A673 (cell line): ENCODE measurements around the gene GPT2. TPM values are rescaled to one million over a fixed set of nuclear protein-coding genes. Genes with fewer than 3 reads are reported as not detected.

Source experiments
- BruUV-seq: library from RNA; stranded (reverse); fragments of 400-500 nt; replicated peaks from 2 replicates; lab custom pipeline; 2021; lab: Mats Ljungman, UMichigan
- CTCF ChIA-PET: fragments of 300-600 bp; sonication (Branson Sonifier 250); formaldehyde crosslinking; loops from one replicate; lab custom pipeline; 2022; ENCODE audit warnings: antibody characterized with exemption; lab: Charles Lee
- POLR2A ChIA-PET: fragments of 300-600 bp; sonication (Branson Sonifier 250); formaldehyde crosslinking; loops from one replicate; lab custom pipeline; 2022; ENCODE audit warnings: antibody characterized with exemption; ENCODE audit not compliant: low non-redundant PET; lab: Charles Lee
- DNase-seq: peaks from one replicate; pipeline ENCODE4 v3.0.0-alpha.2; 2015; ENCODE audit warnings: low spot score
- H3K27ac ChIP-seq: fragments of 200-600 bp; sonication (generic); 2 replicates; pipeline ENCODE4 v1.5.1; 2016; ENCODE audit warnings: mixed run types, low read depth, mild to moderate bottlenecking, mixed read lengths, antibody characterized with exemption, low read length; ENCODE audit not compliant: poor library complexity, severe bottlenecking
- H3K27me3 ChIP-seq: fragments of 200-600 bp; sonication (generic); replicated peaks from 2 replicates; pipeline ENCODE4 v1.6.1; 2017; ENCODE audit warnings: mixed run types, low read depth, mild to moderate bottlenecking, mixed read lengths, antibody characterized with exemption, low read length; ENCODE audit not compliant: insufficient read depth, poor library complexity
- H3K36me3 ChIP-seq: fragments of 200-600 bp; sonication (generic); 2 replicates; pipeline ENCODE4 v1.6.1; 2016; ENCODE audit warnings: mixed run types, mild to moderate bottlenecking, mixed read lengths, antibody characterized with exemption, low read length; ENCODE audit not compliant: insufficient read depth, poor library complexity, severe bottlenecking
- H3K4me1 ChIP-seq: fragments of 200-600 bp; sonication (generic); 2 replicates; pipeline ENCODE4 v1.6.1; 2017; ENCODE audit warnings: mixed run types, mild to moderate bottlenecking, mixed read lengths, antibody characterized with exemption, low read length; ENCODE audit not compliant: insufficient read depth, poor library complexity, severe bottlenecking
- H3K4me3 ChIP-seq: fragments of 200-600 bp; sonication (generic); 2 replicates; pipeline ENCODE4 v1.5.1; 2016; ENCODE audit warnings: low read depth, mixed run types, mild to moderate bottlenecking, mixed read lengths, low read length; ENCODE audit not compliant: poor library complexity, severe bottlenecking
- H3K9me3 ChIP-seq: fragments of 200-600 bp; sonication (generic); 2 replicates; pipeline ENCODE4 v1.6.1; 2016; ENCODE audit warnings: mixed run types, low read depth, mild to moderate bottlenecking, mixed read lengths, antibody characterized with exemption, low read length; ENCODE audit not compliant: poor library complexity, severe bottlenecking
- CTCF ChIP-seq: fragments of 300-800, 200-600 bp; sonication (generic); conservative IDR thresholded peaks from 2 replicates; pipeline ENCODE4 v1.5.1; 2017; ENCODE audit warnings: low read depth, mild to moderate bottlenecking, antibody characterized with exemption, low read length, moderate library complexity, mixed read lengths
- EZH2 ChIP-seq: fragments of 200-600 bp; sonication (generic); IDR thresholded peaks from 2 replicates; pipeline ENCODE4 v1.6.1; 2017; ENCODE audit warnings: borderline replicate concordance, low read depth, mild to moderate bottlenecking, mixed read lengths, antibody characterized with exemption, low read length; ENCODE audit not compliant: poor library complexity, severe bottlenecking
- intact Hi-C: fragments of 100-400 bp; cut with micrococcal nuclease; formaldehyde crosslinking; loops from one replicate; pipeline ENCODE4 v1.10.0; 2022; ENCODE audit not compliant: unreplicated experiment
- total RNA-seq: library from RNA; stranded (reverse); gene quantifications from 2 replicates; pipeline ENCODE4 v1.2.3, GENCODE V29; 2021

GPT2 gene
- total RNA-seq, 1 experiment from 2014 or later: 38.8 TPM

GRCh38 chr16:46972429-46973206 lies 88.5 kb downstream of the GPT2 start:
- Histone ChIP-seq H3K27ac (peak overlapping the region; percentile 91), H3K36me3 (peaks cover 40% of the 10 kb centered on the region), H3K9me3 (no peaks in the 10 kb centered on the region), H3K4me3 (peak overlapping the region; percentile 95), H3K27me3 (no peaks in the 10 kb centered on the region), H3K4me1 (peaks cover 14% of the 10 kb centered on the region)
- ChIA-PET CTCF (no interaction called here), POLR2A (no interaction called here)
- TF ChIP-seq CTCF: no peak
- TF ChIP-seq EZH2: no peak
- peak; percentile 17 for DNase-seq
- intact Hi-C loops: no loop called here
- BruUV-seq: no TSS peak

GRCh38 chr16:46973207-46973995 lies 89.2 kb downstream of the GPT2 start, which contains the start of gene DNAJA2:
Gene DNAJA2, minus strand, starts transcription at chr16:46973674. Its CDS starts 102 bp downstream, at chr16:46973572.
- intact Hi-C loops: no loop called here
- peak within 1 kb of the TSS; percentile 95 for H3K4me3 ChIP-seq
- H3K4me1 ChIP-seq: peaks cover 14% of the 10 kb centered on the region
- POLR2A ChIA-PET: no interaction called here
- H3K27ac ChIP-seq: peak within 1 kb of the TSS; percentile 91
- H3K9me3 ChIP-seq: no peaks in the 10 kb centered on the region
- H3K36me3 ChIP-seq: peaks cover 33% of the 10 kb centered on the region
- no peaks in the 10 kb centered on the region for H3K27me3 ChIP-seq
- no TSS peak for BruUV-seq
- TF ChIP-seq CTCF: no peak
- TF ChIP-seq EZH2: no peak
- CTCF ChIA-PET: interaction anchor here (1.0 kb wide), 1 partner anchor 169 kb away, joined by 3 read pairs; no protein-coding TSS in a partner anchor
- peak; percentile 91 for DNase-seq

GRCh38 chr16:46973996-46974324 lies 89.8 kb downstream of the GPT2 start:
- TF ChIP-seq EZH2 (no peak), CTCF (no peak)
- H3K36me3 ChIP-seq: peaks cover 27% of the 10 kb centered on the region
- BruUV-seq: TSS peak; percentile 95
- peak overlapping the region; percentile 95 for H3K4me3 ChIP-seq
- ChIA-PET POLR2A (no interaction called here), CTCF (interaction anchor here (1.0 kb wide), 1 partner anchor 168 kb away, joined by 3 read pairs; no protein-coding TSS in a partner anchor)
- intact Hi-C loops: no loop called here
- peaks cover 14% of the 10 kb centered on the region for H3K4me1 ChIP-seq
- no peaks in the 10 kb centered on the region for H3K27me3 ChIP-seq
- H3K27ac ChIP-seq: peak overlapping the region; percentile 91
- H3K9me3 ChIP-seq: no peaks in the 10 kb centered on the region
- no peak for DNase-seq
